Femur (tissue), 1 donor: Measurements from ENCODE around the gene STOM.
A peak's percentile ranks its signal among the peaks of the same experiment; 100 is the strongest.
"Not testable (repeated sequence)": the region's sequence is repeated elsewhere in the genome, so short reads cannot be mapped to it uniquely, and the experiment has no call there.

Experiments used
- DNase-seq: peaks from one replicate; pipeline ENCODE4 v3.0.0-alpha.2; 2017

Gene STOM, protein sequence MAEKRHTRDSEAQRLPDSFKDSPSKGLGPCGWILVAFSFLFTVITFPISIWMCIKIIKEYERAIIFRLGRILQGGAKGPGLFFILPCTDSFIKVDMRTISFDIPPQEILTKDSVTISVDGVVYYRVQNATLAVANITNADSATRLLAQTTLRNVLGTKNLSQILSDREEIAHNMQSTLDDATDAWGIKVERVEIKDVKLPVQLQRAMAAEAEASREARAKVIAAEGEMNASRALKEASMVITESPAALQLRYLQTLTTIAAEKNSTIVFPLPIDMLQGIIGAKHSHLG

DNA sequence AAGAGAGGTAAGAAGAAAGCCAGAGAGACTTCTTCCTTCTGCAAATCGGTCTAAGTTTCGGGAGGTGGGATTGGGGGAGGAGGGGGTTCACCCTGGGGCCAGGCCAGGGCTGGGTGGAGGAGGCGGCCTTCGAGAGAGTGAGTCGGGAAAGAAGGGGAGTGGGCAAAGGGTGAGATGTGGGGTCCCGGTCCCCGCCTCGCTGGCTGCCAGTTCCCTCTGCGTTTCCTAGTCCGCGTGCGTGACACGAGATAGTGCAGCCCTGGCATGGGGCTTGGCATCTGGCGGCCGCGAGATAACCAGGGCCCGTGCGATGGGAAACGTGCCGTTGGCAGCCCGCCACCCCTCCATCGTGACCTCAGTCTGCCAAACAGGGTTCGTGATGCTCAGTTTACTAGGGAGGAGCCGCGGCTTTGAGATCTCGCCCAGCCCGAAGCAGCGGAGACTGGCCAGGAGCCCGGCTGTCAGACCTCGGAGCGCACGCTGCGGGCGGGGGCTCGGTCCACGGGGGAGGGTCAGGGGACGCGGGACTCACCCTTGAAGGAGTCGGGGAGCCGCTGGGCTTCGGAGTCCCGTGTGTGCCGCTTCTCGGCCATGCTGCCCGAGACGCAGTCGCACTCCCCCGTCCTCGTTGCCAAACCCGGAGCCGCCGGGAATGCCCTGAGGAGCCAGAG lies at the start of gene STOM:
STOM (minus strand) TSS at position 656 of the 671 bp plus-strand sequence; CDS start at position 593, 63 bp downstream.
- DNase-seq = peak; percentile 91

GRCh38 chr9:121411993-121412392 lies 41.9 kb upstream of the STOM start:
- no peak for DNase-seq

- no peak for DNase-seq
These were observed 35.8 kb upstream of the STOM start for GRCh38 chr9:121405899-121406298.

GRCh38 chr9:121404906-121405305 lies 34.9 kb upstream of the STOM start:
- DNase-seq = no peak

- no peak for DNase-seq
These were observed 30.0 kb upstream of the STOM start for GRCh38 chr9:121399883-121400607.

GRCh38 chr9:121399126-121399882 lies 29.3 kb upstream of the STOM start:
- no peak for DNase-seq

DNA sequence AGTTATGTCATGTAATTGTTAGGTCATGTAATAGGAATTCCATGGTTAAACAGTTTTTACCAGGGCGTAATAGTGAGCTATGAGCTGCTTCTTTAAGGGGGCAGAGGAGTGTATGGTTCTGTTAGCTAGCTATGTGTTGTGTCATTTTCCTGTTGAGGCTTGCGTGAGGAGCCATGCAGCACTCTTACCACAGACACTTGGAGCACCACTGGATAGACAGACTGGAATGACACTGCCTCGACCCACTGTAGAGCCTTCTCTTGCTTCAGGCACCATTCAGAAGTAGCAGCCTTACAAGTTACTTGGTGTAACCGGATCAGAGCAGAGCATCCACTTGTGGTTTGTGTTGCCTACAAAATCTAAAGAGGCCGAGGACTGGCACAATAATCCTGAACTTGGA lies 28.3 kb upstream of the STOM start:
- no peak for DNase-seq

DNA sequence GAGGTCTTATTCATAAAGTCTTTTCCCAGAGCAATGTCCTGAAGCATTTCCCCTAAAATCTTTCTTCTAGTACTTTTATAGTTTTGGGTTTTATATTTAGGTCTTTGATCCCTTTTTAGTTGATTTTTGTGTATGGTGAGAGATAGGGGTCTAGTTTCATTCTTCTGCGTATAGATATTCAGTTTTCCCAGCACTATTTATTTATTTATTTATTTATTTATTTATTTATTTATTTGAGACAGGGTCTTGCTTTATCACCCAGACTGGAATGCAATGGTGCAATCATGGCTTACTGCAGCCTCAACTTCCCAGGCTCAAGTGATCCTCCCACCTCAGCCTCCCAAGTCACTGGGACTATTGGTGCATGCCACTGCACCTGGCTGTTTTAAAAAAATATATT lies 27.2 kb upstream of the STOM start:
- not testable (repeated sequence) for DNase-seq

DNA sequence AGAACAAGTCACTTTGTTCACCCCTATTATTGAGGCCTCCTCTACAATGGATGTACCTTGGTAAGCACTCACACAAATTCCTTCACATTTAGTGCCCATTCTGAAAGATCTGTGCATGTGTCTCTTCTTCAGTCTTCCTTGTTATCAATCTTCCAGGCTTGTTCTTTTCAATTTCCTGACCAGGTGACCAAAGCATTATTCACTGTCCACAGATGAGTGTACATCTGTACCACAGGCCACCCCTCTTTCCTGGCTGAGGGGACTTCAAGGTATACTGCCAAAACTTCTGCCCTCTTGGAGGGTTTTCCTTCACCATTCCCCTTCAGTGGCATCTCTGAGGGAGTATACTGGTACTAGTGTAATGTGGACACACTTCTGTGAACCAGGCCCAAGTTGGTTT lies 25.5 kb upstream of the STOM start:
- DNase-seq = no peak

DNA sequence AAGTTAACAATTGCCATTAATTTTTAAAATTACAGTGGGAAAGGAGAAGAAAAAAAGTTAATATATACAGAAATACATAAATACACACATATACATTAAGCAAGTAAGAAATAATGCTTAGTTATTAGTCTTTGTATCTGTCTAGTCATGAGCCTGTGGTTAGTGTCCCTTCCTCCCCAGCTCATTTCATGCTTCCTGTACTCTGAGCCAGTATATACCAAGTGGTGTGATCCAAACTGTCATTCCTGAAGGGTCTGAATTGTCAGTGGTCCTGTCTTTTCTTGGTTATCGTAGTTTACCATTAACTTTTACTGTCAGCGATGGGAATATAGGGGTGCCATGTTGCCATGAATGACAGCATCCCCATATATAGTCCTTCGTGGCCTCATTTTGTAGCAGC lies 24.2 kb upstream of the STOM start:
- no peak for DNase-seq

DNA sequence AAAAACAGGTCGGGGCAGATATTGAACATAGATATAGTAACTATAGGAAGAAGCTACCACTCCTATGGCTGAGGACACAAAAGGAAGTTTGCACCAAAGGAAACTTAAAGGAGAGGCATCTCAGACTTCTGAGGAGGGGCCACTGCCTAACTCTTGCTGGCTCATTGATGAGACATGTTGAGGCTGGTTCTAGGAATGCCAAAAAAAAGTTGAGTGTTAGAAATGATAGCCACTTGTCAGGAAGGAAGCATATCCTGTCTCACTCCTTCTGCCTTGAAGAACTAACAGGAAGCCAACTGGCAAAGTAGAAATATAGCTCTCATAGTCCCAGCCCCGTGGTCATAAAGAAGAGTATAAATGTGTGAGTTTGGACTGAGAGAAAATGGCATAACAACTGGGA lies 23.3 kb upstream of the STOM start:
- DNase-seq = no peak

- no peak for DNase-seq
These were observed 20.3 kb upstream of the STOM start for GRCh38 chr9:121390372-121390771.

DNA sequence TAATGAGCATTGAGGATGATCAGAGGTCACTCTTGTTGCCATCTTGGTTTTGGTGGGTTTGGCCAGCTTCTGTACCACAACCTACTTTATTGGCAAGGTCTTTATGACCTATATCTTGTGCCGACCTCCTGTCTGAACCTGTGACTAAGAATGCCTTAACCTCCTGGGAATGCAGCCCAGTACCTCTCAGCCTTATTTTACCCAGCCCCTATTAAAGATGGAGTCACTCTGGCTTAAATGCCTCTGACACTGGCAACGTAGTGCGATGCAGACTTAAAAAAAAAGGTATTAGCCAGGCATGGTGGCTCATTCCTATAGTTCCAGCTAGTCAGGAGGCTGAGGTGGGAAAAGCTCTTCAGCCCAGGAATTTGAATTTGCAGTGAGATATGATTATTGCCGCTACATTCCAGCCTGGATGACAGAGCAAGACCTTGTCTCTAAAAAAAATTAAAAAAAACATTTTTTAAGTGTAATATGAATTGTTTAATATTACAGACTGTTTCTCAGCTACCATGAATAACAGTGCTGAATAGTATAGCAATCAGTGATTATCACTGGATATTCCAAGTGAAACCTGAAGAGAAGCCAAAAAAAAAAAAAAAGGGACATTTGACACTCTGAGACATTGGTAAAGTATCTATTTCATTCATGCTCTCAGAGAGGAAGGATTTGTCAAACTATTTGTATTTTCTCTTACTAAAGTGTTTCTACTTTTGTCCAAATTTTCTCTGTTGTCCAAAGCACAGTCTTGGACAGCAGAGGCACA lies 18.3 kb upstream of the STOM start:
- DNase-seq = no peak

DNA sequence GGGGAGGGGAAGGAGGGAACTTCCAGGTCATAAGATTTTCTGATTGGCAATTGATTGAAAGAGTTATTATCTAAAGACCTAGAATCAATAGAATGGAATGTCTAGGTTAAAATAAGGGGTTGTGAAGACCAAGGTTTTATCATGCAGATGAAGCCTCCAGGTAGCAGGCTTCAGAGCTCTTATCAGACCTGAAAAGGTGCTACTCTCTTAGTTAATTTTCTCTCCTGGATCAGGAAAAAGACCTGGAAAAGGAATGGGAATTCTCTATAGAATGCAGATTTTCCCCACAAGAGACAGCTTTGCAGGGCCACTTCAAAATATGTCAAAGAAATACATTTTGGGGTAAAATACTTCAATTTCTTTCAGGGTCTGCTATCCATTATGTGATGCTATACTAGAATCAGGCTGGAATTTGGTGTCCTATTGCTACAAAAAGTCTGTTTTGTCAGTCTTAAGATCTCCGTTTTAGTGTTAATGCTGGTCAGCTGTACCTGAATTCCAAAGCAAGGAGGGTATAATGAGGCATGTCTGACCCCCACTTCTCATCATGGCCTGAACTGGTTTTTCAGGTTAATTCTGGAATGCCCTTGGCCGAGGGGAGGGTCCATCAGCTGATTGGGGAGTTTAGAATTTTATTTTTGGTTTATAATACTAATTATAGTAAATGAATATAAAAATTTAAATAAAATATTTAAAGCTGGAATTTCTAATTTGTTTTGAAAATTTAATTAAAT lies 16.6 kb upstream of the STOM start:
- no peak for DNase-seq

DNA sequence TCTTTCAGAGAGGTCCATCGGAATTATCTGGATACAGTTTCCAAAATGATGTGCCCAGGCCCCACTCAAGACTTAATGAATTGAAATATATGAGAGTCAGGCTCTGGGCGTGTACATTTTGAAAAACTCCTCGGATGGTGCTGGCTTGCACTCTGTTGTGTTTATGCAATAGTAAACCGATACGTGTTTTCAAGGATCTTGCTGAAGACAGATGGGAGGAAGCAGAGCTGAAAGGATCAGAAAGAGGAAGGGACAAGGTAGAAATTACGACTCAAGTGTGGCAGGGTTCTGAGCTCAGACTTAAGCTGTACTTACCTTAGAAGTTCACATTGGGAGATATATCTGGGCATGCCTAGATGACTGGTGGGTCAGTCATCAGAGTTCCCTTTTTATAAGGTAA lies 13.7 kb upstream of the STOM start:
- DNase-seq = no peak

- no peak for DNase-seq
These were observed 10.8 kb upstream of the STOM start for GRCh38 chr9:121380846-121381245.

- no peak for DNase-seq
These were observed 6.3 kb upstream of the STOM start for GRCh38 chr9:121376214-121376830.

GRCh38 chr9:121373011-121373729 lies 3.1 kb upstream of the STOM start:
- no peak for DNase-seq

DNA sequence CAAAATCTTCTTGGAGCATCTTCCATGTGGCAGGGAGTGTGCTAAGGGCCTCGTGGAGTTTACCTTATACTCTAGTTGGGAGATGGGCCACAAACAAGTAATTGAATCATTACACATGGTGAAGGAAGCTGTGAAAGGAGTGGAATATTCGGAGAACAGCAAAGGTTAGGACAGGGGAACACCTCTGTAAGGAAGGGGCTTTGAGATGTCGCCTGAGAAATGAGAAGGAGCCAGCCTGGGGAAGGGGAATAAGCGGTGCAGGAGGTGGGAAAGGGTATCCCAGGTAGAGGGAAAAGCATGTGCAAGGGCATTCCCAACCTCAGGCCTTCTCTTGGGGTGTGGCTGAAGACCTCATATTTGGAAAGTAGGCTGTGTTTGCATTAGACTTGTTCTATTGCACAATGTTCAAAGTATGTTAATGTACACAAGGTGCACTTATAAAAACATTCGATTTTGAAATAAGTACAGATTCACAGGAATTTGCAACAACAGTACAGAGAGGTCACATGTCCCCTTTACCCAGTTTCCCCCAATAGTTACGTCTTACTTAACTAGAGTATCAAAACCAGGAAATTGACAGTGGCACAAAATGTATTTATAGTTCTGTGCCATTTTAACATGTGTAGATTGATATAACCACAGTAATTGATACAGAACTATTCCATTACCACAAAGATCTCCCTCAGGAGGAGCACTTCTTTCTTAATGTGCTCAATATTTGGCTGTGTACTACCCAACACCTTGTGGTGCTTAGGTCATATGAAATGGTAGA lies 2.4 kb upstream of the STOM start:
- DNase-seq = no peak
